ENCODE measurements around the gene SETD4. TPM values are rescaled to one million over a fixed set of nuclear protein-coding genes. Genes with fewer than 3 reads are reported as not detected.

SETD4 gene
- polyA plus RNA-seq, 1 experiment: 13.7 TPM

- no peak for DNase-seq (ENCODE audit: low read depth)
- CTCF ChIA-PET: interaction anchor here (0.9 to 1.3 kb wide), 3 partner anchors 9 to 82 kb away, joined by 4 to 6 read pairs (median 4); no protein-coding TSS in a partner anchor
- peaks cover 3% of the 10 kb centered on the region; the same call in 1 of the 2 replicates for H3K36me3 ChIP-seq (ENCODE audit: control insufficient read depth, insufficient read depth, low read length)
These were observed 29.6 kb downstream of the SETD4 start for GRCh38 chr21:36030581-36031189.

GRCh38 chr21:36029309-36029708 is 31.0 kb downstream of the SETD4 start:
- H3K27me3 ChIP-seq (ENCODE audit: control insufficient read depth, insufficient read depth, low read length): no peaks in the 10 kb centered on the region
- H3K4me3 ChIP-seq (ENCODE audit: low read depth, low read length): no peak overlapping the region
- no peaks in the 10 kb centered on the region for H3K36me3 ChIP-seq (ENCODE audit: control insufficient read depth, insufficient read depth, low read length)
- no peak for TF ChIP-seq CTCF (IDR thresholded peaks at IDR 0.05; ENCODE audit: insufficient read depth, low read depth, low read length)
- ChIA-PET POLR2A (no interaction called here), CTCF (interaction anchor here (0.5 to 2.0 kb wide), 7 partner anchors 10 to 1531 kb away, joined by 3 to 11 read pairs (median 4); no protein-coding TSS in a partner anchor)
- no peak for DNase-seq (ENCODE audit: low read depth)

More at GRCh38 chr21:36030581-36031189, 29.6 kb downstream of the SETD4 start:
- Histone ChIP-seq H3K4me3 (ENCODE audit: low read depth, low read length) (no peak overlapping the region), H3K27me3 (ENCODE audit: control insufficient read depth, insufficient read depth, low read length) (no peaks in the 10 kb centered on the region)
- POLR2A ChIA-PET: interaction anchor here (0.6 kb wide), 1 partner anchor 1285 kb away, joined by 3 read pairs; no protein-coding TSS in a partner anchor
- TF ChIP-seq CTCF (IDR thresholded peaks at IDR 0.05; ENCODE audit: insufficient read depth, low read depth, low read length): no peak

GRCh38 chr21:36028127-36029069 is 31.9 kb downstream of the SETD4 start:
- CTCF ChIA-PET: interaction anchor here (0.5 to 2.0 kb wide), 18 partner anchors 8 to 1661 kb away, joined by 3 to 11 read pairs (median 3); no protein-coding TSS in a partner anchor
- POLR2A ChIA-PET: no interaction called here
- no peak overlapping the region for H3K4me3 ChIP-seq (ENCODE audit: low read depth, low read length)
- no peaks in the 10 kb centered on the region for H3K36me3 ChIP-seq (ENCODE audit: control insufficient read depth, insufficient read depth, low read length)
- H3K27me3 ChIP-seq (ENCODE audit: control insufficient read depth, insufficient read depth, low read length): no peaks in the 10 kb centered on the region
- DNase-seq (ENCODE audit: low read depth): no peak
- TF ChIP-seq CTCF (IDR thresholded peaks at IDR 0.05; ENCODE audit: insufficient read depth, low read depth, low read length): peak; percentile 94

GRCh38 chr21:36027347-36027746 is 33.0 kb downstream of the SETD4 start:
- POLR2A ChIA-PET: no interaction called here
- CTCF ChIA-PET: interaction anchor here (0.6 to 2.0 kb wide), 11 partner anchors 14 to 1660 kb away, joined by 3 to 11 read pairs (median 3); no protein-coding TSS in a partner anchor
- no peak for DNase-seq (ENCODE audit: low read depth)

More at GRCh38 chr21:36027347-36027746, 33.0 kb downstream of the SETD4 start:
- Histone ChIP-seq H3K36me3 (ENCODE audit: control insufficient read depth, insufficient read depth, low read length) (no peaks in the 10 kb centered on the region), H3K27me3 (ENCODE audit: control insufficient read depth, insufficient read depth, low read length) (no peaks in the 10 kb centered on the region), H3K4me3 (ENCODE audit: low read depth, low read length) (no peak overlapping the region)
- no peak for TF ChIP-seq CTCF (IDR thresholded peaks at IDR 0.05; ENCODE audit: insufficient read depth, low read depth, low read length)
